Spleen (tissue), 11 donors: Measurements from ENCODE around the gene LENEP. TPM values are rescaled to one million over a fixed set of nuclear protein-coding genes. Genes with fewer than 3 reads are reported as not detected.
A peak's percentile ranks its signal among the peaks of the same experiment; 100 is the strongest.

Source experiments
- DNase-seq: peaks from one replicate; pipeline ENCODE4 v3.0.0-alpha.2; 2020
- H3K27ac ChIP-seq, 8 donors: fragments of 200-600 bp; sonication (generic) in 7 of 8; 1 replicate in 4 of 8; 2 replicates in 4 of 8; pipeline versions ENCODE4 v1.5.0 to v1.8.0; 2016 to 2021; ENCODE audit warnings: inconsistent platforms in 4 of 8, mild to moderate bottlenecking in 4 of 8, moderate library complexity in 1 of 8
- H3K27me3 ChIP-seq, 7 donors: fragments of 200-600 bp; sonication (generic) in 6 of 7; replicated peaks in 1 of 7; 1 replicate in 4 of 7; 2 replicates in 3 of 7; pipeline versions ENCODE4 v1.5.0 to v1.8.0; 2016 to 2021; ENCODE audit warnings: inconsistent platforms in 3 of 7, mild to moderate bottlenecking in 1 of 7
- H3K36me3 ChIP-seq, 6 donors: fragments of 200-600 bp; sonication (generic) in 5 of 6; 1 replicate in 4 of 6; 2 replicates in 2 of 6; pipeline versions ENCODE4 v1.5.0 to v1.8.0; 2016 to 2021; ENCODE audit warnings: inconsistent platforms in 2 of 6
- H3K4me1 ChIP-seq, 6 donors: fragments of 200-600 bp; sonication (generic) in 5 of 6; 1 replicate in 3 of 6; 2 replicates in 3 of 6; pipeline versions ENCODE4 v1.5.0 to v1.8.0; 2016 to 2021; ENCODE audit warnings: inconsistent platforms in 3 of 6
- H3K4me3 ChIP-seq, 8 donors: fragments of 200-600 bp; sonication (generic) in 7 of 8; 1 replicate in 4 of 8; 2 replicates in 4 of 8; pipeline versions ENCODE4 v1.5.0 to v1.8.0; 2016 to 2021; ENCODE audit warnings: inconsistent platforms in 4 of 8, mild to moderate bottlenecking in 4 of 8, moderate library complexity in 2 of 8
- H3K9me3 ChIP-seq, 8 donors: fragments of 200-600 bp; sonication (generic) in 7 of 8; 1 replicate in 4 of 8; 2 replicates in 4 of 8; pipeline versions ENCODE4 v1.5.0 to v1.8.0; 2016 to 2021; ENCODE audit warnings: inconsistent platforms in 4 of 8
- POLR2A ChIP-seq, 3 donors: fragments of 450-650 bp; IDR thresholded peaks; one replicate each; pipeline ENCODE4 v1.5.1; 2017; ENCODE audit warnings: antibody characterized with exemption in 3 of 3, mild to moderate bottlenecking in 1 of 3
- POLR2AphosphoS5 ChIP-seq, 3 donors: sonication (generic); formaldehyde crosslinking; IDR thresholded peaks; one replicate each; pipeline ENCODE4 v1.5.1; 2017; ENCODE audit warnings: antibody characterized with exemption in 3 of 3
- WGBS, 5 donors: extraction: QIAGEN DNeasy Blood & Tissue Kit in 3 of 5; methylation state at CpG; one replicate each; pipeline versions ENCODE4 v1.1.5 to v1.1.7; 2013 to 2018; 5-methylcytosine and 5-hydroxymethylcytosine counted together
- intact Hi-C: fragments of 100-400 bp; cut with DNase I; formaldehyde crosslinking; loops from one replicate; pipeline ENCODE4 v1.15.0; 2023; ENCODE audit warnings: low total_unique reads
- polyA plus RNA-seq, 3 donors: library from polyadenylated mRNA; stranded (reverse); fragments of 200-250 nt; gene quantifications; one replicate each; pipeline ENCODE4 v1.2.1, GENCODE V29; 2013
- total RNA-seq, 7 donors: library from RNA; depleted of rRNA in 3 of 7; stranded (reverse); fragments of >200 nt in 3 of 7; fragmentation: NEBNext Ultra II Directional in 4 of 7; extraction: Animal tissue kit (Norgen Biotek cat#: 25700) in 4 of 7; gene quantifications; one replicate each; pipeline versions ENCODE4 v1.1.0 to v1.2.1, GENCODE V29; 2016 to 2021
- TF ChIP-seq, protein P1 (sequence below), 11 experiments: fragments of 200-600 bp in 7 of 11; fragments of 450-650 bp in 4 of 11; sonication (generic) in 4 of 11; IDR thresholded peaks in 8 of 11; conservative IDR thresholded peaks in 3 of 11; 1 replicate in 7 of 11; 2 replicates in 4 of 11; pipeline versions ENCODE4 v1.4.0 to v1.8.0; 2016 to 2021; ENCODE audit warnings: antibody characterized with exemption in 11 of 11, inconsistent platforms in 4 of 11, mild to moderate bottlenecking in 1 of 11
- donor health status: healthy with polysubstance abuse.
- donor health status: DM: no; HTN: no; CAD: no; lungs with moderate emphysema.
- donor health status: DM: no; HTN: no; CAD: no.
- donor health status: Bipolar disorder and iron deficiency.
- donor health status: healthy.
- donor health status: DM: no; HTN: no; CAD: no.
- donor health status: DM: yes; HTN: yes; CAD: no.

LENEP gene
- total and polyA plus RNA-seq, 10 donors, result 0.60 TPM; not detected in 9

DNA sequence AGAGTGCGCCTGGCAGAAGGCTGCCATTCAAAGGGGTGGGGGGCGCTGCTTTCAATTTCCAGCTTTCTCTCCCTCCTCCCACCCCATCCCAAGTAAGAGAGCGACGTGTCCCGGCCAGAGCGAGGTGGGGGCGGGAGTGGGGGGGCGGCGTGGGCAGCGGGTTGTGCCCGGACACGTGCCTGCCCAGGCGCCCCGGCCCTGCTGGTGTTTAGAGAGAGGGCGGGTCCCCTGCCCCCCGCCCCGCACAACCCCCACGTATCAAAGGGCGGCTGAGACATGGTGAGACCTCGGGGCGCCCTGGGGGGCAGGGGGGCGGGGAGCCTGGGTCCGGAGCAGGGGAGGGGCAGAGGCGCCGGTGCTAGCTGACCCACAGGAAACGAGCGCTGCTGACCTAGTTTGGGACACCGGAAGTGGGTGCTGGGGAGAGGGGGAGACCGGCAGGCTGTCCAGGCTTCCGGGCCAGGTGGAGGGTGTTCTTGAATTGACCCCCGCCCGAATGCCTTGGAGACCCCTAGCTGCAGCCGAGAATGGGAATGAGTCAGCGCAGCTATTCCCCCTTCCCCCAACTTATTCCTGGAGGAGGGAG lies 10.5 kb downstream of the LENEP start:
- intact Hi-C loops, result loop anchor here (5.0 to 10.0 kb wide), 2 partner anchors 42 to 61 kb away; partner anchors contain the start of genes EFNA4 and PYGO2
- TF ChIP-seq POLR2AphosphoS5 (IDR thresholded peaks at IDR 0.05), result peak in 2 of 3 donors; percentile 52 to 56
- TF ChIP-seq, protein P1, sequence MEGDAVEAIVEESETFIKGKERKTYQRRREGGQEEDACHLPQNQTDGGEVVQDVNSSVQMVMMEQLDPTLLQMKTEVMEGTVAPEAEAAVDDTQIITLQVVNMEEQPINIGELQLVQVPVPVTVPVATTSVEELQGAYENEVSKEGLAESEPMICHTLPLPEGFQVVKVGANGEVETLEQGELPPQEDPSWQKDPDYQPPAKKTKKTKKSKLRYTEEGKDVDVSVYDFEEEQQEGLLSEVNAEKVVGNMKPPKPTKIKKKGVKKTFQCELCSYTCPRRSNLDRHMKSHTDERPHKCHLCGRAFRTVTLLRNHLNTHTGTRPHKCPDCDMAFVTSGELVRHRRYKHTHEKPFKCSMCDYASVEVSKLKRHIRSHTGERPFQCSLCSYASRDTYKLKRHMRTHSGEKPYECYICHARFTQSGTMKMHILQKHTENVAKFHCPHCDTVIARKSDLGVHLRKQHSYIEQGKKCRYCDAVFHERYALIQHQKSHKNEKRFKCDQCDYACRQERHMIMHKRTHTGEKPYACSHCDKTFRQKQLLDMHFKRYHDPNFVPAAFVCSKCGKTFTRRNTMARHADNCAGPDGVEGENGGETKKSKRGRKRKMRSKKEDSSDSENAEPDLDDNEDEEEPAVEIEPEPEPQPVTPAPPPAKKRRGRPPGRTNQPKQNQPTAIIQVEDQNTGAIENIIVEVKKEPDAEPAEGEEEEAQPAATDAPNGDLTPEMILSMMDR (IDR thresholded peaks at IDR 0.05 in 8 of 11, conservative IDR thresholded peaks at IDR 0.05 in 3 of 11), result no peak
- no peak for TF ChIP-seq POLR2A (IDR thresholded peaks at IDR 0.05)
- DNase-seq, result peak; percentile 90
- H3K9me3 ChIP-seq, result no peaks in the 10 kb centered on the region
- peak overlapping the region; percentile 71 to 90 (median 78) for H3K4me3 ChIP-seq
- H3K27me3 ChIP-seq, result no peaks in the 10 kb centered on the region
- WGBS, 5 donors, result 2 to 36% (median 3%) methylated on average over 2 to 33 of the region's 34 CpGs
- H3K4me1 ChIP-seq, result peaks cover 40 to 91% (median 68%) of the 10 kb centered on the region in 6 donors
- peak overlapping the region; percentile 81 to 99 (median 95) for H3K27ac ChIP-seq
- H3K36me3 ChIP-seq, result no peaks in the 10 kb centered on the region

DNA sequence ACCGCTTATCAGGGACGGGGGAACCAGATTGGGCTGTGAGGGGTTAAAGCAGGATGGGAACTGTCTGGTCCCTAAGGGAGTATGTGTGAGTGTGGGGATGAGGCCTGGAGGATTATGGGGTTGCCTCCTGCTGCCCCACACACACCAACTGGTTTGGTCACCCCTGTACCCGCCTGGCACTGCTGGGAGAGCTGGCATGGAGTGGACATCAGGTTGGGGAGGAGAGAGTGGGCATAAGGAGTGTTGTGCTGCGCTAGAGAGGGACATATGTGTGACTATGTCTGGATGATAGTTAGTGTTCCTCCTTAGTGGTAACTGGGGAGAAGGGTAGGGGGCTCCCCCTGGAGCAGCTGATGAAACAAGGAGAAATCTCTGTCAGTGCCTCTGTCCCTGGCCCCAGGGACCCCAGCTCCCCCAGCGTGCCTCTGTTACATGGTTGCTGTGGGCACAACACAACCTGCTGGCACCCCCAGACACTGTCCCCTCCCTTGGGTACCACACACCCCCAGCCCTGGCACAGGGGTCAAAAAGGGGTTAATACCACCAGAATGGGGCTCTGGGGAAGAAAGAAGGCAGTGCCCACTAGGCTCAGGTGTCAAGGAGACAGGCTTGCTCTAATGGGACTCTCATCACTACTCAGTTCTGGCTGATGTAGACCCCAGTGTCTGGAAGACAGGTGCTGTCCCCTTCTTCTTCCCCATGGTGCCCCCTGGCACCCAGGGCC lies 11.1 kb downstream of the LENEP start:
- Histone ChIP-seq H3K9me3 (no peaks in the 10 kb centered on the region), H3K27ac (peak overlapping the region; percentile 81 to 99 (median 95)), H3K4me1 (peaks cover 33 to 91% (median 68%) of the 10 kb centered on the region in 6 donors), H3K27me3 (no peaks in the 10 kb centered on the region), H3K36me3 (no peaks in the 10 kb centered on the region), H3K4me3 (peak overlapping the region; percentile 71 to 90 (median 78))
- TF ChIP-seq POLR2A (IDR thresholded peaks at IDR 0.05) (no peak), POLR2AphosphoS5 (IDR thresholded peaks at IDR 0.05) (no peak)
- TF ChIP-seq, protein P1 (IDR thresholded peaks at IDR 0.05 in 8 of 11, conservative IDR thresholded peaks at IDR 0.05 in 3 of 11), result no peak
- intact Hi-C loops, result loop anchor here (5.0 to 10.0 kb wide), 2 partner anchors 42 to 60 kb away; partner anchors contain the start of genes EFNA4 and PYGO2
- DNase-seq, result no peak
- 42 to 62% (median 45%) methylated on average over 5 of the region's 5 CpGs for WGBS, 5 donors

DNA sequence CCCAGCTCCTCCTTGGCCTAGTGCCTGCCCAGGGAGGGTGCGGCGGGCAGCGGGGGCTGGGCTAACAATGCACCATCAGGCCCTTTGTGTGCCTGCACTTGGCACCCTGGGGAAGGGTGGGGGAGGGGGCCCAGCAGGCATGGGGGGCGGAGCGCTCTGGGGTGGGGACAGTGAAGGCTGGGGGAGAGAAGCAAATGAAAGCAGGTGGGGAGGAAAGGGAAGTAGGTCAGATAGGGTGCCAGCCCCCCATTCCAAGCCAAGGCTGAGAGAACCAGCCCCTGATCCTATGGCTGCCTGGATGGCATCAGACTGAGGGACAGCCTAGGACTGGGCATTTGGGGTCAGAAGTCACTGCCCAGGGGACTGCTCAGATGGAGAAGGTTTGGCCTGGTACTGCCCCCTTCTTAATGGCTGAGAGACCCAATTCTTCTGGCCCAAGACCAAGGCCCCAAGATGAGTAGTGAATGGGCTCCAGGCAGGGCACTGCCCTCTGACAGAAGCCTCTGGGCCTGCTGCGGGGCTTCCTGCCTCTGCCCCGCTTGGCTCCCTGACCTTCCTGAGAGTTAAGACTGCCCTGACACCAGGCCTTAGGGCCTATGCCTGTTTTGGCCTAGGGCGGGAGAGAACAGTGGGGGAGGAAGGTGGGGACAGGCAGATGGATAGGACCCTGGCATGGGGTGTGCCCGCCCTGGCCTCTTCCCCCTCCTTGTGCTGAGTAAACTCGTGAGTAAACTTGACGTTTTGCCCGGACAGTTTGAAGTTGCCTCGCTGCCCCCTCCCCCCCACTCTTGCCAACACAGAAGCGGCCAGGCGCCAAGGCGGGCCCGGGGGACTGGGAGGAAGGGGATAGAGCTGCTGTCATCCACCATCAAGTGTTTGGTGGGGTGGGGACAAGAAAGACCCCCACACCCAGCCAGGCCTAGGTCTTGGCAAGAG lies 12.0 kb downstream of the LENEP start:
- 33 to 42% (median 41%) methylated on average over 16 to 17 of the region's 17 CpGs for WGBS, 5 donors
- Histone ChIP-seq H3K9me3 (no peaks in the 10 kb centered on the region), H3K36me3 (no peaks in the 10 kb centered on the region), H3K4me3 (peak overlapping the region in 5 of 8 donors; percentile 71 to 90 (median 81)), H3K27me3 (no peaks in the 10 kb centered on the region), H3K27ac (peak overlapping the region; percentile 81 to 99 (median 95)), H3K4me1 (peaks cover 26 to 91% (median 67%) of the 10 kb centered on the region in 6 donors)
- peak; percentile 88 for DNase-seq
- TF ChIP-seq POLR2A (IDR thresholded peaks at IDR 0.05) (no peak), POLR2AphosphoS5 (IDR thresholded peaks at IDR 0.05) (peak; percentile 20 to 56 (median 42))
- intact Hi-C loops, result loop anchor here (10.0 kb wide), 1 partner anchor 59 kb away; the partner anchor contains the start of gene EFNA4

DNA sequence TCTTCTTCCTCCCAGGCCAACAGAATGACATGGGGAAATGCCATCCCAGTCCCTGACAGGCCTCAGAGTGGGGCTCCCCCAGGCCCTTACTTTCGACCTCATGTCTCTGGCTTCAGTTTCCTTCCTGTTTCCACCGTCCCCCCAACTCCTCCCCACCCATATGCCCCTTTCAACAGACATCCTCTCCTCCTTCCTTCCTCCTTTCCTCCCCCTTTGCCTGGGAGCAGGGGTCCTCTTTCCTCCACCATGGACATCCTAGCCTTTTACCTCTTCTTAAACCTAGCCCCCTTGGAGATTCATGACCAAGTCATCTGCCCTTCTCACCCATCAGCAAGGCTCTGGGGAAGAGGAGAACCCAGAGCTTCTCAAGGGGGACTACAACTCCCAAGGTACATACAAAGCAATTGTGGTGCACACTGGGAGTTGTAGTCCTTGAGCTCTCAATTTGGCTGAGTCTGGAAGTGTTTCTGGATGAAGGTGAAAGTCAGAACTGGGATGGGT lies 13.3 kb downstream of the LENEP start:
- peak; percentile 79 for DNase-seq
- Histone ChIP-seq H3K4me1 (peaks cover 28 to 91% (median 80%) of the 10 kb centered on the region in 6 donors), H3K36me3 (peaks cover 0 to 9% (median 0%) of the 10 kb centered on the region in 6 donors), H3K27me3 (no peaks in the 10 kb centered on the region), H3K27ac (peak overlapping the region; percentile 81 to 99 (median 95)), H3K9me3 (no peaks in the 10 kb centered on the region), H3K4me3 (peak overlapping the region in 1 of 8 donors; percentile 76)
- TF ChIP-seq POLR2AphosphoS5 (IDR thresholded peaks at IDR 0.05), result no peak
- 4 to 17% (median 11%) methylated on average over 2 of the region's 2 CpGs for WGBS, 5 donors
- intact Hi-C loops, result loop anchor here (10.0 kb wide), 1 partner anchor 58 kb away; the partner anchor contains the start of gene EFNA4
